ENCODE results near the gene WFDC13.
"Not testable (repeated sequence)": the region's sequence is repeated elsewhere in the genome, so short reads cannot be mapped to it uniquely, and the experiment has no call there.

DNA sequence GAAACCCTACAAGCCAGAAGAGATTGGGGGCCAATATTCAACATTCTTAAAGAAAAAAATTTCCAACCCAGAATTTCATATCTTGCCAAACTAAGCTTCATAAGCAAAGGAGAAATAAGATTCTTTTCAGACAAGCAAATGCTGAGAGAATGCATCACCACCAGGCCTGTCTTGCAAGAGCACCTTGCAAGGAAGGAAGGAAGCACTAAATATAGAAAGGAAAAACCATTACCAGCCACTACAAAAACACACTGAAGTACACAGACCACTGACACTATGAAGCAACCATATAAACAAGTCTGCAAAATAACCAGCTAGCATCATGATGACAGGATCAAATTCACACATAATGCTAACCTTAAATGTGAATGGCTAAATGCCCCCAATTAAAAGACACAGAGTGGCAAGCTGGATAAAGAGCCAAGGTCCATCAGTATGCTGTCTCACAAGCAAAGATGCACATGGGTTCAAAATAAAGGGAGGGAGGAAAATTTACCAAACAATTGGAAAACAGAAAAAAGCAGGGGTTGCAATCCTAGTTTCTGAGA lies 14.4 kb downstream of the WFDC13 start:
- TF ChIP-seq, protein P1, sequence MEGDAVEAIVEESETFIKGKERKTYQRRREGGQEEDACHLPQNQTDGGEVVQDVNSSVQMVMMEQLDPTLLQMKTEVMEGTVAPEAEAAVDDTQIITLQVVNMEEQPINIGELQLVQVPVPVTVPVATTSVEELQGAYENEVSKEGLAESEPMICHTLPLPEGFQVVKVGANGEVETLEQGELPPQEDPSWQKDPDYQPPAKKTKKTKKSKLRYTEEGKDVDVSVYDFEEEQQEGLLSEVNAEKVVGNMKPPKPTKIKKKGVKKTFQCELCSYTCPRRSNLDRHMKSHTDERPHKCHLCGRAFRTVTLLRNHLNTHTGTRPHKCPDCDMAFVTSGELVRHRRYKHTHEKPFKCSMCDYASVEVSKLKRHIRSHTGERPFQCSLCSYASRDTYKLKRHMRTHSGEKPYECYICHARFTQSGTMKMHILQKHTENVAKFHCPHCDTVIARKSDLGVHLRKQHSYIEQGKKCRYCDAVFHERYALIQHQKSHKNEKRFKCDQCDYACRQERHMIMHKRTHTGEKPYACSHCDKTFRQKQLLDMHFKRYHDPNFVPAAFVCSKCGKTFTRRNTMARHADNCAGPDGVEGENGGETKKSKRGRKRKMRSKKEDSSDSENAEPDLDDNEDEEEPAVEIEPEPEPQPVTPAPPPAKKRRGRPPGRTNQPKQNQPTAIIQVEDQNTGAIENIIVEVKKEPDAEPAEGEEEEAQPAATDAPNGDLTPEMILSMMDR (IDR thresholded peaks at IDR 0.05), result not testable (repeated sequence)
- not testable (repeated sequence) for TF ChIP-seq POLR2A (IDR thresholded peaks at IDR 0.05)

Data from right lobe of liver (tissue), 4 donors.